K562 (cell line): Measurements from ENCODE around the gene RNU6-7. TPM values are rescaled to one million over a fixed set of nuclear protein-coding genes. Genes with fewer than 3 reads are reported as not detected.

Experiments used
- ATAC-seq: fragments of 200-7000 bp; cut with Tn5 transposase; 3 replicates; pipeline ENCODE4 v1.9.1; 2020; ENCODE audit warnings: moderate library complexity
- BruUV-seq: library from RNA; stranded (reverse); fragments of 400-500 nt; replicated peaks from 2 replicates; lab custom pipeline; 2021; lab: Mats Ljungman, UMichigan
- CTCF ChIA-PET: fragments of 300-600 bp; formaldehyde crosslinking; extraction: SDS; loops from one replicate; lab custom pipeline; 2021; ENCODE audit warnings: low intra/inter-chr PET ratio; lab: Yijun Ruan, JAX
- POLR2A ChIA-PET: fragments of 300-600, 350-650 bp; sonication (Branson Sonifier 250); formaldehyde crosslinking; extraction: SDS; loops from one replicate; lab custom pipeline; 2021; ENCODE audit warnings: antibody characterized with exemption, inconsistent platforms; lab: Yijun Ruan, JAX
- DNase-seq, 4 experiments: peaks; one replicate each; pipeline versions ENCODE4 v3.0.0 to v3.0.0-alpha.2; 2011 to 2018; ENCODE audit warnings: low spot score in 3 of 4, mixed read lengths in 3 of 4; ENCODE audit errors: extremely low read depth in 1 of 4
- FAIRE-seq: peaks from 2 replicates; lab custom pipeline; 2011; peaks lifted over from hg19 to GRCh38; lab: Jason Lieb, UNC
- H2AFZ ChIP-seq: 2 replicates; pipeline ENCODE4 v1.6.0; 2011; ENCODE audit warnings: low read depth, low read length, control low read depth, inconsistent platforms
- H3K27ac ChIP-seq: fragments of 200-600 bp; 3 replicates; pipeline ENCODE4 v1.8.0; 2011; ENCODE audit warnings: low read depth, mild to moderate bottlenecking, control low read depth, inconsistent platforms, low read length, moderate library complexity, mixed read lengths; ENCODE audit errors: extremely low read depth
- H3K27me3 ChIP-seq, 2 experiments: fragments of 300-600 bp in 1 of 2; 2 replicates in 1 of 2; 3 replicates in 1 of 2; pipeline versions ENCODE4 v1.6.0 to v1.8.0; 2011; ENCODE audit warnings: inconsistent platforms in 2 of 2, low read length in 2 of 2, mild to moderate bottlenecking in 1 of 2, mixed read lengths in 1 of 2, moderate library complexity in 1 of 2; ENCODE audit not compliant: control insufficient read depth in 2 of 2, insufficient read depth in 2 of 2
- H3K36me3 ChIP-seq: fragments of 300-600 bp; 3 replicates; pipeline ENCODE4 v1.8.0; 2011; ENCODE audit warnings: mild to moderate bottlenecking, low read length, inconsistent platforms; ENCODE audit not compliant: control insufficient read depth, insufficient read depth
- H3K4me1 ChIP-seq, 2 experiments: fragments of 200-600 bp in 1 of 2; replicated peaks in 1 of 2; 2 replicates in 1 of 2; 3 replicates in 1 of 2; pipeline versions ENCODE4 v1.5.1 to v1.8.0; 2011; ENCODE audit warnings: inconsistent platforms in 2 of 2, low read length in 2 of 2, mild to moderate bottlenecking in 1 of 2, mixed read lengths in 1 of 2, moderate library complexity in 1 of 2; ENCODE audit not compliant: control insufficient read depth in 2 of 2, insufficient read depth in 2 of 2
- H3K4me2 ChIP-seq: 2 replicates; pipeline ENCODE4 v1.6.1; 2011; ENCODE audit warnings: low read length, control low read depth, inconsistent platforms, mixed read lengths; ENCODE audit not compliant: insufficient read depth
- H3K4me3 ChIP-seq: fragments of 200-600 bp; sonication (generic), shearing (Covaris generic); 2 replicates; pipeline ENCODE4 v1.5.1; 2016; ENCODE audit warnings: control low read depth, inconsistent platforms
- H3K79me2 ChIP-seq: fragments of 200-600 bp; 3 replicates; pipeline ENCODE4 v1.8.0; 2011; ENCODE audit warnings: low read length, inconsistent platforms; ENCODE audit not compliant: control insufficient read depth, insufficient read depth
- H3K9ac ChIP-seq, 2 experiments: 2 replicates each; pipeline versions ENCODE4 v1.6.0 to v1.6.1; 2011; ENCODE audit warnings: low read depth in 2 of 2, low read length in 2 of 2, control low read depth in 1 of 2, inconsistent platforms in 1 of 2, mild to moderate bottlenecking in 1 of 2, mixed read lengths in 1 of 2; ENCODE audit not compliant: insufficient read depth in 1 of 2
- H3K9me1 ChIP-seq: one replicate; pipeline ENCODE4 v1.6.0; 2011; ENCODE audit warnings: inconsistent platforms, mild to moderate bottlenecking, low read length, moderate library complexity; ENCODE audit not compliant: control insufficient read depth, insufficient read depth
- H3K9me3 ChIP-seq: replicated peaks from 2 replicates; pipeline ENCODE4 v1.5.1; 2011; ENCODE audit warnings: low read depth, low read length, inconsistent platforms; ENCODE audit not compliant: control insufficient read depth, insufficient read depth
- H4K20me1 ChIP-seq: replicated peaks from 2 replicates; pipeline ENCODE4 v1.6.1; 2011; ENCODE audit warnings: low read length, inconsistent platforms, mixed read lengths; ENCODE audit not compliant: control insufficient read depth, insufficient read depth
- CBFB ChIP-seq: sonication (generic); formaldehyde crosslinking; IDR thresholded peaks from 2 replicates; pipeline ENCODE4 v1.4.0; 2020; ENCODE audit warnings: mild to moderate bottlenecking, missing genetic modification reagents
- CC2D1A ChIP-seq: fragments of 450-650 bp; IDR thresholded peaks from 2 replicates; pipeline ENCODE4 v1.6.1; 2017; ENCODE audit warnings: mild to moderate bottlenecking
- CHD1 ChIP-seq: fragments of 200-600 bp; sonication (generic); IDR thresholded peaks from one replicate; pipeline ENCODE4 v1.6.1; 2012; ENCODE audit warnings: mild to moderate bottlenecking, moderate library complexity, low read length, inconsistent platforms
- ETV1 ChIP-seq: fragments of 450-650 bp; conservative IDR thresholded peaks from 2 replicates; pipeline ENCODE4 v1.6.1; 2016; ENCODE audit warnings: missing genetic modification characterization, control low read depth, low read depth, missing compliant biosample characterization
- FOXK1 ChIP-seq: sonication (generic); formaldehyde crosslinking; IDR thresholded peaks from 2 replicates; pipeline ENCODE4 v1.8.0; 2022; ENCODE audit warnings: missing genetic modification reagents, mild to moderate bottlenecking, borderline replicate concordance
- HDAC2 ChIP-seq: fragments of 450-650 bp; IDR thresholded peaks from 2 replicates; pipeline ENCODE4 v1.6.1; 2016; ENCODE audit warnings: mild to moderate bottlenecking
- KAT8 ChIP-seq: fragments of 450-650 bp; IDR thresholded peaks from 2 replicates; pipeline ENCODE4 v1.6.1; 2016; ENCODE audit warnings: low read depth, mild to moderate bottlenecking
- MCM5 ChIP-seq: fragments of 450-650 bp; IDR thresholded peaks from 2 replicates; pipeline ENCODE4 v1.6.1; 2016; ENCODE audit warnings: low read depth
- MEIS2 ChIP-seq: fragments of 450-650 bp; IDR thresholded peaks from 2 replicates; pipeline ENCODE4 v1.6.1; 2014; ENCODE audit warnings: mild to moderate bottlenecking; ENCODE audit not compliant: partially characterized antibody
- PCBP1 ChIP-seq: fragments of 200-400 bp; formaldehyde crosslinking; IDR thresholded peaks from 2 replicates; pipeline ENCODE4 v1.6.1; 2018; ENCODE audit warnings: mild to moderate bottlenecking, low read depth, low read length; ENCODE audit not compliant: poor library complexity, severe bottlenecking
- RAD21 ChIP-seq, 2 experiments: fragments of 250-450 bp in 1 of 2; fragments of 450-650 bp in 1 of 2; sonication (Bioruptor Pico) in 1 of 2; formaldehyde crosslinking in 1 of 2; IDR thresholded peaks in 1 of 2; conservative IDR thresholded peaks in 1 of 2; 2 replicates each; pipeline versions ENCODE4 v1.4.0 to v1.8.0; 2020 to 2022; ENCODE audit warnings: mild to moderate bottlenecking in 2 of 2, moderate library complexity in 1 of 2
- RBFOX2 ChIP-seq: fragments of 200-400 bp; formaldehyde crosslinking; IDR thresholded peaks from 2 replicates; pipeline ENCODE4 v1.6.1; 2017; ENCODE audit warnings: low read depth, mild to moderate bottlenecking, low read length, moderate library complexity
- SIN3B ChIP-seq: fragments of 450-650 bp; IDR thresholded peaks from 2 replicates; pipeline ENCODE4 v1.6.1; 2017; ENCODE audit warnings: low read depth, mild to moderate bottlenecking, moderate library complexity
- SP2 ChIP-seq: IDR thresholded peaks from 2 replicates; pipeline ENCODE4 v1.6.1; 2011; ENCODE audit warnings: mild to moderate bottlenecking, low read depth, low read length, moderate library complexity; ENCODE audit not compliant: poor library complexity, severe bottlenecking; ENCODE audit errors: extremely low read depth
- SUPT5H ChIP-seq: fragments of 450-650 bp; IDR thresholded peaks from 2 replicates; pipeline ENCODE4 v1.6.1; 2016
- WGBS: fragments of 100-300 bp; shearing (Covaris generic); methylation state at CpG from one replicate; pipeline ENCODE4 v1.1.6; 2016; ENCODE audit warnings: low coverage, mixed read lengths; ENCODE audit not compliant: insufficient coverage; ENCODE audit errors: missing lambda C conversion rate; 5-methylcytosine and 5-hydroxymethylcytosine counted together
- in situ Hi-C: fragments of 300-500 bp; cut with MboI; formaldehyde crosslinking; loops from 4 replicates; pipeline ENCODE4 v1.15.0; 2018; ENCODE audit warnings: inconsistent platforms, mixed read lengths
- intact Hi-C: fragments of 100-400 bp; cut with micrococcal nuclease; formaldehyde crosslinking; loops from 2 replicates; pipeline ENCODE4 v1.14.2; 2022
- polyA plus RNA-seq, 8 experiments: library from polyadenylated mRNA; depleted of rRNA in 4 of 8; stranded (reverse) in 5 of 8; unstranded in 3 of 8; fragments of >200 nt; fragmentation: Nextera tagmentation in 2 of 8; fragmentation: Illumina TruSeq in 1 of 8; extraction: Ambion mirVana in 2 of 8; extraction: Trizol in 1 of 8; gene quantifications; 2 replicates each; pipeline versions ENCODE4 v1.2.1 to v1.2.3, GENCODE V29; 2011 to 2014; ENCODE audit warnings: inconsistent platforms in 1 of 8, missing spikeins in 1 of 8
- total RNA-seq, 7 experiments: library from RNA; depleted of rRNA in 6 of 7; stranded (reverse); fragments of >200 nt in 6 of 7; fragmentation: Illumina TruSeq in 2 of 7; extraction: Trizol in 2 of 7; gene quantifications; 2 replicates each; pipeline versions ENCODE4 v1.2.1 to v1.2.3, GENCODE V29; 2011 to 2021; ENCODE audit warnings: low replicate concordance in 1 of 7
- TF ChIP-seq, protein P1 (sequence below): fragments of 450-650 bp; IDR thresholded peaks from 2 replicates; pipeline ENCODE4 v1.6.1; 2016; ENCODE audit warnings: borderline replicate concordance
- TF ChIP-seq, protein P2 (sequence below), 2 experiments: fragments of 450-650 bp; IDR thresholded peaks; 2 replicates each; pipeline ENCODE4 v1.6.1; 2016
- TF ChIP-seq, protein P3 (sequence below): fragments of 250-450 bp; sonication (Bioruptor Pico); IDR thresholded peaks from 2 replicates; pipeline ENCODE4 v1.5.0; 2021
- TF ChIP-seq, protein P4 (sequence below): sonication (generic); formaldehyde crosslinking; IDR thresholded peaks from 2 replicates; pipeline ENCODE4 v1.8.0; 2022; ENCODE audit warnings: missing genetic modification reagents, mild to moderate bottlenecking, moderate library complexity, borderline replicate concordance

The RNU6-7 gene
- total and polyA plus RNA-seq, 9 of the 15 experiments (the other 6 are each of a cell fraction or from before 2014, with no cell fraction given): not detected

DNA sequence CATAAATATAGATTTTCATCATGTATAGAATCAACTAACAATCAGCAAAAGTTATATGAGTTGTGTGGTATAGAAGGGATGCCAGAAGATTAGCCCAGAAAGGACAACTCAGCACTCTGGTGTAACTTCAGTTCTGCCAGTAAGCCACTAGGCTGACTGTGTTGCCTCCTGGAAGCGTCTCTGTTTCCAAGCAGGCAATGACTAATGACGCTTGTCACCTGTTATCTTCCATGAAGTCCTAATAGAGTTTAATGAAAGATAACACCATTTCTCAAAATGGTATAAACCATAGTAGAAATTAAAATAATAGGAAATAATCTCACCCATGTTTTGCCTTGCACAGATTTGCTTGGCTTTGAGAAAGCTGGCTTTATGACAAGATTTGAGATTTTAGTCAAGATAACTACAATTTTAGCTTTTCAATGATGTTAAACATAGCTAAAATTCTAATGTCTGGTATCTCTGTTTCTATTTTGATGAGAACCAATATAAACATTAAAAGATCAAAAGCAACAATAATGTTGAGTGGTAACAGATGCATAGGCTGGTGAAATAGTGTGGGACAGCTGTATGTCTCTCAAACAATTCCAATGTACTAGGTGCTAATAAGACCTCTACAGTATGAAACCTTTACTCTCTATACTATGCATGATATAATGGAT, 9.0 kb upstream of the RNU6-7 start:
- no peaks in the 10 kb centered on the region; a peak in 1 of 5 replicates for H3K27me3 ChIP-seq
- no peaks in the 10 kb centered on the region for H3K9me1 ChIP-seq
- H2AFZ ChIP-seq: no peak overlapping the region
- no peaks in the 10 kb centered on the region for H3K79me2 ChIP-seq
- intact Hi-C loops (no loop called here), in situ Hi-C loops (no loop called here)
- TF ChIP-seq PCBP1 (no peak), CBFB (CRISPR knock-in tag) (no peak), CHD1 (no peak), FOXK1 (CRISPR knock-in tag) (no peak), ETV1 (tag) (no peak), HDAC2 (no peak), SUPT5H (no peak), MCM5 (no peak), MEIS2 (no peak), KAT8 (no peak), RBFOX2 (no peak), SP2 (no peak), RAD21 (CRISPR knock-in tag; conservative IDR thresholded peaks at IDR 0.05 in 1 of 2, IDR thresholded peaks at IDR 0.05 in 1 of 2) (no peak), CC2D1A (no peak), SIN3B (no peak)
- TF ChIP-seq, protein P1, sequence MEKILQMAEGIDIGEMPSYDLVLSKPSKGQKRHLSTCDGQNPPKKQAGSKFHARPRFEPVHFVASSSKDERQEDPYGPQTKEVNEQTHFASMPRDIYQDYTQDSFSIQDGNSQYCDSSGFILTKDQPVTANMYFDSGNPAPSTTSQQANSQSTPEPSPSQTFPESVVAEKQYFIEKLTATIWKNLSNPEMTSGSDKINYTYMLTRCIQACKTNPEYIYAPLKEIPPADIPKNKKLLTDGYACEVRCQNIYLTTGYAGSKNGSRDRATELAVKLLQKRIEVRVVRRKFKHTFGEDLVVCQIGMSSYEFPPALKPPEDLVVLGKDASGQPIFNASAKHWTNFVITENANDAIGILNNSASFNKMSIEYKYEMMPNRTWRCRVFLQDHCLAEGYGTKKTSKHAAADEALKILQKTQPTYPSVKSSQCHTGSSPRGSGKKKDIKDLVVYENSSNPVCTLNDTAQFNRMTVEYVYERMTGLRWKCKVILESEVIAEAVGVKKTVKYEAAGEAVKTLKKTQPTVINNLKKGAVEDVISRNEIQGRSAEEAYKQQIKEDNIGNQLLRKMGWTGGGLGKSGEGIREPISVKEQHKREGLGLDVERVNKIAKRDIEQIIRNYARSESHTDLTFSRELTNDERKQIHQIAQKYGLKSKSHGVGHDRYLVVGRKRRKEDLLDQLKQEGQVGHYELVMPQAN: no peak
- TF ChIP-seq, protein P2, sequence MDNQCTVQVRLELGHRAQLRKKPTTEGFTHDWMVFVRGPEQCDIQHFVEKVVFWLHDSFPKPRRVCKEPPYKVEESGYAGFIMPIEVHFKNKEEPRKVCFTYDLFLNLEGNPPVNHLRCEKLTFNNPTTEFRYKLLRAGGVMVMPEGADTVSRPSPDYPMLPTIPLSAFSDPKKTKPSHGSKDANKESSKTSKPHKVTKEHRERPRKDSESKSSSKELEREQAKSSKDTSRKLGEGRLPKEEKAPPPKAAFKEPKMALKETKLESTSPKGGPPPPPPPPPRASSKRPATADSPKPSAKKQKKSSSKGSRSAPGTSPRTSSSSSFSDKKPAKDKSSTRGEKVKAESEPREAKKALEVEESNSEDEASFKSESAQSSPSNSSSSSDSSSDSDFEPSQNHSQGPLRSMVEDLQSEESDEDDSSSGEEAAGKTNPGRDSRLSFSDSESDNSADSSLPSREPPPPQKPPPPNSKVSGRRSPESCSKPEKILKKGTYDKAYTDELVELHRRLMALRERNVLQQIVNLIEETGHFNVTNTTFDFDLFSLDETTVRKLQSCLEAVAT (IDR thresholded peaks at IDR 0.05): no peak
- TF ChIP-seq, protein P3, sequence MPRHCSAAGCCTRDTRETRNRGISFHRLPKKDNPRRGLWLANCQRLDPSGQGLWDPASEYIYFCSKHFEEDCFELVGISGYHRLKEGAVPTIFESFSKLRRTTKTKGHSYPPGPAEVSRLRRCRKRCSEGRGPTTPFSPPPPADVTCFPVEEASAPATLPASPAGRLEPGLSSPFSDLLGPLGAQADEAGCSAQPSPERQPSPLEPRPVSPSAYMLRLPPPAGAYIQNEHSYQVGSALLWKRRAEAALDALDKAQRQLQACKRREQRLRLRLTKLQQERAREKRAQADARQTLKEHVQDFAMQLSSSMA (CRISPR knock-in tag): no peak
- TF ChIP-seq, protein P4, sequence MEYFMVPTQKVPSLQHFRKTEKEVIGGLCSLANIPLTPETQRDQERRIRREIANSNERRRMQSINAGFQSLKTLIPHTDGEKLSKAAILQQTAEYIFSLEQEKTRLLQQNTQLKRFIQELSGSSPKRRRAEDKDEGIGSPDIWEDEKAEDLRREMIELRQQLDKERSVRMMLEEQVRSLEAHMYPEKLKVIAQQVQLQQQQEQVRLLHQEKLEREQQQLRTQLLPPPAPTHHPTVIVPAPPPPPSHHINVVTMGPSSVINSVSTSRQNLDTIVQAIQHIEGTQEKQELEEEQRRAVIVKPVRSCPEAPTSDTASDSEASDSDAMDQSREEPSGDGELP (CRISPR knock-in tag): no peak
- no peak overlapping the region for H3K4me2 ChIP-seq
- no peaks in the 10 kb centered on the region for H4K20me1 ChIP-seq
- H3K9ac ChIP-seq: no peak overlapping the region
- no peak overlapping the region for H3K4me3 ChIP-seq
- BruUV-seq: no TSS peak
- H3K27ac ChIP-seq: no peak overlapping the region
- H3K4me1 ChIP-seq: no peaks in the 10 kb centered on the region; a peak in 1 of 5 replicates
- H3K9me3 ChIP-seq: no peaks in the 10 kb centered on the region
- POLR2A ChIA-PET: no interaction called here
- 5% methylated on average over 2 of the region's 2 CpGs for WGBS
- H3K36me3 ChIP-seq: no peaks in the 10 kb centered on the region
- CTCF ChIA-PET: no interaction called here
- FAIRE-seq: no peak
- no peak for ATAC-seq
- no peak for DNase-seq
